ENCODE measurements around the gene OSBPL10. TPM values are rescaled to one million over a fixed set of nuclear protein-coding genes. Genes with fewer than 3 reads are reported as not detected.

OSBPL10 gene
- total RNA-seq: 10 to 100 TPM; 23.8 to 33.6 TPM
- 7.5 TPM for polyA plus RNA-seq (2013, experiment 1 of 2)
- polyA plus RNA-seq (2013, experiment 2 of 2): 5.2 TPM
- long read RNA-seq, experiment 1, full-length matches to known transcripts: 2 of 4 reads
- long read RNA-seq, experiment 1, partial matches to known transcripts: 1 of 4 reads
- long read RNA-seq, experiment 1, other reads (novel, unspliced or antisense): 1 of 4 reads
- long read RNA-seq, experiment 2, full-length matches to known transcripts: 18 of 27 reads
- long read RNA-seq, experiment 2, partial matches to known transcripts: 0 of 27 reads
- long read RNA-seq, experiment 2, other reads (novel, unspliced or antisense): 9 of 27 reads
- long read RNA-seq, experiment 3, partial matches to known transcripts: 8 of 44 reads
- long read RNA-seq, experiment 3, other reads (novel, unspliced or antisense): 36 of 44 reads
- long read RNA-seq, experiment 4, partial matches to known transcripts: 2 of 2 reads
- long read RNA-seq, experiment 4, other reads (novel, unspliced or antisense): 0 of 2 reads

- peak within 1 kb of the TSS; percentile 42 for H3K9ac ChIP-seq (ENCODE audit: extremely low read depth, low read length, poor library complexity, severe bottlenecking)
- peak; percentile 91 for DNase-seq
Observed at GRCh38 chr3:31981206-31982181, at the start of gene OSBPL10, which contains the start of gene ZNF860. Gene OSBPL10 (minus strand): TSS chr3:31981262. CDS start chr3:31981179, 83 bp downstream. Gene ZNF860 (plus strand): TSS chr3:31981750. CDS start chr3:31989080, 7,330 bp downstream.

GRCh38 chr3:32026593-32026992, 45.5 kb upstream of the OSBPL10 start:
- H3K4me3 ChIP-seq (ENCODE audit: low read length): no peak overlapping the region
- H3K9ac ChIP-seq (ENCODE audit: extremely low read depth, low read length, poor library complexity, severe bottlenecking): no peak overlapping the region
- H3K27ac ChIP-seq (ENCODE audit: low read depth, low read length): no peak overlapping the region
- 91 to 95% methylated on average over 5 to 6 of the region's 6 CpGs for WGBS, 2 experiments (ENCODE audit: insufficient coverage in 1 of 2, insufficient read length in 1 of 2)
- no peak for TF ChIP-seq CTCF (conservative IDR thresholded peaks at IDR 0.05)
- no peaks in the 10 kb centered on the region for H3K27me3 Mint-ChIP-seq (ENCODE audit: insufficient read depth)
- no peaks in the 10 kb centered on the region for H3K36me3 ChIP-seq (ENCODE audit: control insufficient read depth, insufficient read depth, low read length)
- H3K36me3 Mint-ChIP-seq (ENCODE audit: low read depth): no peaks in the 10 kb centered on the region
- no peaks in the 10 kb centered on the region for H3K9me3 ChIP-seq (ENCODE audit: control insufficient read depth, low read length)
- DNase-seq: no peak
- H3K27ac Mint-ChIP-seq: no peak overlapping the region
- no peak overlapping the region for H3K4me3 Mint-ChIP-seq
- H3K27me3 ChIP-seq (ENCODE audit: control insufficient read depth, insufficient read depth, low read length, poor library complexity, severe bottlenecking): no peaks in the 10 kb centered on the region
- no peaks in the 10 kb centered on the region for H3K4me1 ChIP-seq (ENCODE audit: control insufficient read depth, insufficient read depth, low read length)
- no peaks in the 10 kb centered on the region for H3K9me3 Mint-ChIP-seq
- H3K4me1 Mint-ChIP-seq: no peaks in the 10 kb centered on the region

More at GRCh38 chr3:31981206-31982181, at the start of gene OSBPL10, which contains the start of gene ZNF860:
- Mint-ChIP-seq H3K4me1 (peaks cover 11% of the 10 kb centered on the region), H3K27ac (peak within 1 kb of the TSS; percentile 60), H3K9me3 (no peaks in the 10 kb centered on the region), H3K4me3 (peak within 1 kb of the TSS; percentile 85), H3K27me3 (ENCODE audit: insufficient read depth) (peaks cover 18% of the 10 kb centered on the region), H3K36me3 (ENCODE audit: low read depth) (peaks cover 2% of the 10 kb centered on the region)
- H3K4me3 ChIP-seq (ENCODE audit: low read length): peak within 1 kb of the TSS; percentile 84
- peaks cover 2% of the 10 kb centered on the region for H3K4me1 ChIP-seq (ENCODE audit: control insufficient read depth, insufficient read depth, low read length)
- H3K27ac ChIP-seq (ENCODE audit: low read depth, low read length): no peak within 1 kb of the TSS
- H3K27me3 ChIP-seq (ENCODE audit: control insufficient read depth, insufficient read depth, low read length, poor library complexity, severe bottlenecking): peaks cover 17% of the 10 kb centered on the region
- H3K9me3 ChIP-seq (ENCODE audit: control insufficient read depth, low read length): no peaks in the 10 kb centered on the region
- H3K36me3 ChIP-seq (ENCODE audit: control insufficient read depth, insufficient read depth, low read length): no peaks in the 10 kb centered on the region
- 2 to 4% methylated on average over 33 to 65 of the region's 65 CpGs for WGBS, 2 experiments (ENCODE audit: insufficient coverage in 1 of 2, insufficient read length in 1 of 2)
- TF ChIP-seq CTCF (conservative IDR thresholded peaks at IDR 0.05): peak; percentile 10

- no peaks in the 10 kb centered on the region for H3K4me1 ChIP-seq (ENCODE audit: control insufficient read depth, insufficient read depth, low read length)
- 94% methylated on average over 2 of the region's 2 CpGs; no CpG with 5 or more reads in 1 of the 2 experiments for WGBS, 2 experiments (ENCODE audit: insufficient coverage in 1 of 2, insufficient read length in 1 of 2)
- no peak overlapping the region for H3K27ac Mint-ChIP-seq
- no peak overlapping the region for H3K4me3 Mint-ChIP-seq
- no peaks in the 10 kb centered on the region for H3K27me3 Mint-ChIP-seq (ENCODE audit: insufficient read depth)
- H3K9me3 ChIP-seq (ENCODE audit: control insufficient read depth, low read length): no peaks in the 10 kb centered on the region
- H3K4me1 Mint-ChIP-seq: no peaks in the 10 kb centered on the region
- H3K36me3 ChIP-seq (ENCODE audit: control insufficient read depth, insufficient read depth, low read length): no peaks in the 10 kb centered on the region
- no peak overlapping the region for H3K4me3 ChIP-seq (ENCODE audit: low read length)
- H3K9ac ChIP-seq (ENCODE audit: extremely low read depth, low read length, poor library complexity, severe bottlenecking): no peak overlapping the region
- no peak overlapping the region for H3K27ac ChIP-seq (ENCODE audit: low read depth, low read length)
- H3K36me3 Mint-ChIP-seq (ENCODE audit: low read depth): no peaks in the 10 kb centered on the region
- H3K27me3 ChIP-seq (ENCODE audit: control insufficient read depth, insufficient read depth, low read length, poor library complexity, severe bottlenecking): no peaks in the 10 kb centered on the region
- no peaks in the 10 kb centered on the region for H3K9me3 Mint-ChIP-seq
- DNase-seq: no peak
- no peak for TF ChIP-seq CTCF (conservative IDR thresholded peaks at IDR 0.05)
Observed at GRCh38 chr3:32022947-32023346, 41.9 kb upstream of the OSBPL10 start.
